Type B pancreatic cell (in vitro differentiated cells): ENCODE results near the gene TMEM145. TPM values are rescaled to one million over a fixed set of nuclear protein-coding genes. Genes with fewer than 3 reads are reported as not detected.
"Not testable (repeated sequence)": the region's sequence is repeated elsewhere in the genome, so short reads cannot be mapped to it uniquely, and the experiment has no call there.

ENCODE experiments used
- DNase-seq: peaks from one replicate; pipeline ENCODE4 v3.0.0; 2021; ENCODE audit warnings: mixed read lengths; ENCODE audit not compliant: unreplicated experiment; ENCODE audit errors: extremely low spot score
- H3K27ac Mint-ChIP-seq: 2 replicates; pipeline ENCODE4 v1.8.0; 2021; ENCODE audit warnings: mild to moderate bottlenecking, mixed read lengths
- H3K27me3 Mint-ChIP-seq: 2 replicates; pipeline ENCODE4 v1.8.0; 2021; ENCODE audit warnings: mixed read lengths
- H3K36me3 Mint-ChIP-seq: 2 replicates; pipeline ENCODE4 v1.8.0; 2021; ENCODE audit warnings: mixed read lengths
- H3K4me1 Mint-ChIP-seq: one replicate; pipeline ENCODE4 v1.8.0; 2021; ENCODE audit warnings: mixed read lengths; ENCODE audit not compliant: unreplicated experiment
- H3K4me3 Mint-ChIP-seq: 2 replicates; pipeline ENCODE4 v1.8.0; 2021; ENCODE audit warnings: mild to moderate bottlenecking, mixed read lengths
- H3K9me3 Mint-ChIP-seq: 2 replicates; pipeline ENCODE4 v1.8.0; 2021; ENCODE audit warnings: mixed read lengths
- total RNA-seq: library from RNA; stranded (reverse); gene quantifications from 2 replicates; pipeline ENCODE4 v1.2.1, GENCODE V29; 2021; ENCODE audit warnings: low replicate concordance
- TF ChIP-seq, protein P1 (sequence below): fragments of 200-600 bp; sonication (generic); conservative IDR thresholded peaks from 2 replicates; pipeline ENCODE4 v1.5.0; 2021; ENCODE audit warnings: antibody characterized with exemption, mild to moderate bottlenecking

Gene TMEM145
- total RNA-seq, 1 donor from 2014 or later = 3.6 TPM

DNA sequence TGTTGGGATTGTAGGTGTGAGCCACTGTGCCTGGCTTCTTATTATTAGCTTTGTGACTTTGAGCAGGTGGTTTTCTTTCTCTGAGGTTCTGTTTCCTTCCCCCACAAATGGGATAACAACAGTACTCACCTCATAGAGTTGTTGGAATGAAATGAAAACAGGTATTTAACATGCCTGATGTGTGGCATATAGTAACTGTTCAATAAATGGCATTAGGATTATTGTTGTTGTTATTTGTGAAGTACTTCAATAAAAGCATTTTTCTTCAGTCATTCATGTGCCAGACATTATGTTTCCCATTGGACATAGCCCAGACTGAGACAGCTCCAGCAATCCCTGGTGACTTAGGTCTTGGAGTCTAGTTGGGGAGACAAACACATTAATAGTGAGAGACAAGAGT is 13.9 kb downstream of the TMEM145 start:
- Mint-ChIP-seq H3K36me3 (peaks cover 6% of the 10 kb centered on the region), H3K27me3 (peaks cover 25% of the 10 kb centered on the region), H3K4me1 (peaks cover 45% of the 10 kb centered on the region), H3K27ac (no peak overlapping the region), H3K4me3 (peak overlapping the region; percentile 88), H3K9me3 (no peaks in the 10 kb centered on the region)
- TF ChIP-seq, protein P1, sequence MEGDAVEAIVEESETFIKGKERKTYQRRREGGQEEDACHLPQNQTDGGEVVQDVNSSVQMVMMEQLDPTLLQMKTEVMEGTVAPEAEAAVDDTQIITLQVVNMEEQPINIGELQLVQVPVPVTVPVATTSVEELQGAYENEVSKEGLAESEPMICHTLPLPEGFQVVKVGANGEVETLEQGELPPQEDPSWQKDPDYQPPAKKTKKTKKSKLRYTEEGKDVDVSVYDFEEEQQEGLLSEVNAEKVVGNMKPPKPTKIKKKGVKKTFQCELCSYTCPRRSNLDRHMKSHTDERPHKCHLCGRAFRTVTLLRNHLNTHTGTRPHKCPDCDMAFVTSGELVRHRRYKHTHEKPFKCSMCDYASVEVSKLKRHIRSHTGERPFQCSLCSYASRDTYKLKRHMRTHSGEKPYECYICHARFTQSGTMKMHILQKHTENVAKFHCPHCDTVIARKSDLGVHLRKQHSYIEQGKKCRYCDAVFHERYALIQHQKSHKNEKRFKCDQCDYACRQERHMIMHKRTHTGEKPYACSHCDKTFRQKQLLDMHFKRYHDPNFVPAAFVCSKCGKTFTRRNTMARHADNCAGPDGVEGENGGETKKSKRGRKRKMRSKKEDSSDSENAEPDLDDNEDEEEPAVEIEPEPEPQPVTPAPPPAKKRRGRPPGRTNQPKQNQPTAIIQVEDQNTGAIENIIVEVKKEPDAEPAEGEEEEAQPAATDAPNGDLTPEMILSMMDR = no peak
- DNase-seq = no peak

DNA sequence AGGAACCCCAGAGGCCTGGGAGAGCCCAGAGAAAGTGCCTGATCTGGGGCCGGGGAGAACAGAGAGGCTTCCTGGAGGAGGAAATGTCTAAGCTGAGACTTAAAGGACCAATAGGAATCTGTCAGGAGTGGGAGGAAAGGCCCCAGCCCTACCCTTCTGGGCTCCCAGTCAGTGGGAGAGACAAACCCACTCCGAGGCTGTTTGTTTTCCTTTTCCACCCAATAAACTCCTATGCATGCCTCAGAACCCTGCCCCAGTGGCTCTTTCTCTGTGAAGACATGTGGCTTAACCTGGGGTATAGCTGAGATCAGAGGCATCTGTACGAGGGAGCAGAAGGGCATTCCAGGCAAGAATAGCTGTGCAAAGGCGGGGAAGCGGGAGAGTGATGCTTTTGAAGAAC is 14.3 kb downstream of the TMEM145 start:
- Mint-ChIP-seq H3K36me3 (peaks cover 6% of the 10 kb centered on the region), H3K27me3 (peaks cover 21% of the 10 kb centered on the region), H3K4me1 (peaks cover 45% of the 10 kb centered on the region), H3K27ac (peak overlapping the region; percentile 45), H3K9me3 (no peaks in the 10 kb centered on the region), H3K4me3 (peak overlapping the region; percentile 88)
- TF ChIP-seq, protein P1 = no peak
- DNase-seq = no peak

DNA sequence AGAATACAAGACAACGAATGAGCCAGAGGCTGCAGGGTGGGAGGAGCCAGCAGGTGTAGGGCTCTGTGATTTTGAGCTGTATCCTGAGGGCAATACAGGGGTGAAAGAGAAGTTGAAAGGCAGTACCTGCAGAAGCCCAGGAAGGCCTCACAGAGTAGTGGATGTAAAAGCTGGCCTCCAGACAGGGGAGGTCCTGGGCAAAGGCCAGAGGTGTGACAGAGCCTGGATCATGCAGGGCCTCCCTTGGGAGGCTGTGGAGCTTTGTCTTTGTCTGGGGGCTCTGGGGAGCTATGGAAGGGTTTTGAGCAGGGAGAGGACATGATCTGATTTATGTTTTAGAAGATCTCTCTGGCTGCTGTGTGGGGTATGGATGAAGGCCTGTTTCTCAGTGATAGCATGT is 15.0 kb downstream of the TMEM145 start:
- Mint-ChIP-seq H3K36me3 (peaks cover 6% of the 10 kb centered on the region), H3K4me3 (peak overlapping the region; percentile 88), H3K9me3 (no peaks in the 10 kb centered on the region), H3K27me3 (peaks cover 13% of the 10 kb centered on the region), H3K27ac (peak overlapping the region; percentile 45), H3K4me1 (peaks cover 45% of the 10 kb centered on the region)
- TF ChIP-seq, protein P1 = no peak
- no peak for DNase-seq

DNA sequence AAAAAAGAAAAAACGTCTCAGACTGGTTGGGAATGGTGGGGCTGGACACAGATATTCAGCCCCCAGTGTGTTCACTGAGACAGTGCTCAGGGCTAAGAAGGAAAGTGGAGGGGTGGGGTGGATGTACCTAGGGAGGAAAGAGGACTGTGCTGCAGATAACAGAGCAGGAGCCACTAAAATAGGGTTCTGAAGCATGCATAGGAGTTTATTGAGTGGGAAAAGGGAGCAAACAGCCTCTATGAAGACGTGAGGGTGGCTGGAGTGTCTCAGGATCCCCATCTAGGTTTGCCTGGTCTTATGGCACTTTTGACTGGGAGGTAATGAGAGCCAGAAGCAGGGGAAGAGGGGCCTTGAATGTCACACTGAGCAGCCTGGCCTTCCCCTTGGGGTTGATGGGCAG is 15.7 kb downstream of the TMEM145 start:
- DNase-seq = no peak
- TF ChIP-seq, protein P1 = no peak
- H3K4me3 Mint-ChIP-seq = no peak overlapping the region
- H3K9me3 Mint-ChIP-seq = no peaks in the 10 kb centered on the region
- peaks cover 45% of the 10 kb centered on the region for H3K4me1 Mint-ChIP-seq
- H3K27ac Mint-ChIP-seq = peak overlapping the region; percentile 25
- H3K27me3 Mint-ChIP-seq = peaks cover 8% of the 10 kb centered on the region
- H3K36me3 Mint-ChIP-seq = peaks cover 6% of the 10 kb centered on the region

DNA sequence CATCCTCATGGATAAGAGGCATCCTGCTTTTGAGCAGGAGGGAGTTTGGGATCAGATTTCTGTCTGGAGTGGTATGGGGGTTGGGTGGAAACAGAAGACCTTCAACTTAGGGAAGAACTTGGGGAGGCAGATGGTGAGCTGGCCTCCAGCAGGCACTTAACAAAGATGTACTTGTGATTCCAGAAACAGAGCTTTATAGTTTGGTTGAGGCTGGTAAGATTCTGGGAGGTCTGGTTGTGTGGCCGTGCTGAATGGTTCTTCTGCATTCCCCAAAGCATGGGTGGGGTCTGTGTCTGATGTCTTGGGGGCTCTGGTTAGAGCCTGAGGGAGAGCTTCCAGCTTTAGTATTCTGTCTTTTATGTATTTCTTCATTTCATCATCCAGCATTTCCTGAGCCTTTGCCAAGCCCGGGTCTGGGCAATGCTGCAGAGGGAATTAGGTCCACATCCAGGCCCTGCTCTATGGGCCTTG is 17.2 kb downstream of the TMEM145 start:
- Mint-ChIP-seq H3K4me3 (no peak overlapping the region), H3K4me1 (peaks cover 40% of the 10 kb centered on the region), H3K36me3 (peaks cover under 1% of the 10 kb centered on the region), H3K27ac (no peak overlapping the region), H3K27me3 (peaks cover 1% of the 10 kb centered on the region), H3K9me3 (no peaks in the 10 kb centered on the region)
- TF ChIP-seq, protein P1 = no peak
- no peak for DNase-seq

DNA sequence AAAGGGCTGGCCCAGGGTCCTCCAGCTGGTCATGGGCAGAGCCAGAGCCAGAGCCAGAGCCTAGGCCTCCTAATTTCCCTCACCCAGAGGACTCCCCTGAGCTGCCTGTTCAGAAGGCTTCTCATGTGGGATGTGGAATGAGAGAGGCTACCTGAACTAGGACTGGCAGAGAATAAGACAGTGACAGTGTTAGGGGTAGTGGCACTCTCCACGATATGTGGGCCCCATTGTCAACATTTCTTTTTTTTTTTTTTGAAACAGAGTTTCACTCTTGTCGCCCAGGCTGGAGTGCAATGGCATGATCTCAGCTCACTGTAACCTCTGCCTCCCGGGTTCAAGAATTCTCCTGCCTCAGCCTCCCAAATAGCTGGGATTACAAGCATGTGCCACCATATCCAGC is 18.2 kb downstream of the TMEM145 start:
- H3K4me3 Mint-ChIP-seq, H3K27ac Mint-ChIP-seq, H3K27me3 Mint-ChIP-seq, DNase-seq, H3K9me3 Mint-ChIP-seq, H3K36me3 Mint-ChIP-seq: not testable (repeated sequence)
- H3K4me1 Mint-ChIP-seq = peaks cover 39% of the 10 kb centered on the region
